ENCODE results near the gene CAMK2B.

Gene CAMK2B

DNA sequence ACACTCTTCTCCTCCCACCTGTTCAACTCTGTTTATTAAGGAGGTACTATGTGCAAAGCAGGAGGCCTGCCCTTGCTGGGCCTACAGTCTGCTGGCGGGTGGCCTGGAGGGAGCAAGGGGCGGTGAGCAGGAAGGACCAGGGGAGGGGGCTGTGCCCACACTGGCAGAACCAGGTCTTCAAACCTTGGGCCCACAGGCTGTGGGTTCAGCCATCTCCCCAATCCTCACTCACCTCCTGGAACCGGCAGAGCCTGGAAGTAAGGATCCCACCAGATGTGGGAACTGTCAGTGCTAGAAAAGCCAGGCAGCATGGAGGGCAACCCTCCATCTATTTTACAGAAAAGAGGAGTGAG is 50.8 kb downstream of the CAMK2B start:
- no peak for DNase-seq (ENCODE audit: low read depth)

DNA sequence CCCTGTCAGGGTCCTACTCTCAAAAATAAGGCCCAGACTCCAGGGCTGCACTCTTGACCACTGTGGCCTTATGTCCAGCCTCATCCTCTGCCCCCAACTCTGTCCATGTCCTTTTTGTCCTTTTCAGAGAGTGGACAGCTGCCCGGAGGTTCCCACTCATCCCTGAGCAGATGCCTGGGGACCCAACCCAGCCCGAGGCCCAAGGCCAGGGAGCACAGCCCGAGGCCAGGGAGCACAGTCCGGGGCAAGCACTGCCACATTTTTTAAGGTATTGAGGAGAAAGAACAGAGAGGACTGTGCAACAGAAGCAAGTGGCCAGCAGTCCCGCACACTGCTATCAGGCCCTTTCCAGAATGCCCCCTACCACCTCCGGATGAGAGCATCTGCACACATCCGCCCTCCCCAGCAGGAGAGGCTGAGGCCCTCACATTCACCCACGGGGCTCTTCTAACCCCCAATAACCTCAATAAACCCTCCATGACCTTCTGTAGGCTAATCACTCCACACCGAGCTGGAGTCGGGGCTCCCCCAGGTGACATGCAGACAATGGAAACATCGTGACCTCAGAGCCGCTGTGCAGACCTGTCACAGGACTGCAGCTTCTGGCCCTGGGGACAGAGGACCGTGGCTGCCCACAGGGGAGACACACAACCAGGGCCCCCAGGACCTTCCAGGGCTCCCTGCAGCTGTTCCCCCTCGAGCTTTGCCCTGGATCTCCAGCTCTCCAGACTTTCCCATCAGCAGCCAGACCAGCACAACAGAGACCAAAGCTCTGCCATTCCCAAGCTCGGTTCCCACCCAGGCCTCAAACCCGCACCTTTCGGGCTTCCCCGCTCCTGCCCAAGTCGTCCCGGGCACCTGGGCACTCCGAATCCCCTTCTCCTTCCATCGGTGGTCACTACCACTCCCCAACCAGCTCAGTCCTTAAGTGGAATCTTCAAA is 51.4 kb downstream of the CAMK2B start:
- no peak for DNase-seq (ENCODE audit: low read depth)

DNA sequence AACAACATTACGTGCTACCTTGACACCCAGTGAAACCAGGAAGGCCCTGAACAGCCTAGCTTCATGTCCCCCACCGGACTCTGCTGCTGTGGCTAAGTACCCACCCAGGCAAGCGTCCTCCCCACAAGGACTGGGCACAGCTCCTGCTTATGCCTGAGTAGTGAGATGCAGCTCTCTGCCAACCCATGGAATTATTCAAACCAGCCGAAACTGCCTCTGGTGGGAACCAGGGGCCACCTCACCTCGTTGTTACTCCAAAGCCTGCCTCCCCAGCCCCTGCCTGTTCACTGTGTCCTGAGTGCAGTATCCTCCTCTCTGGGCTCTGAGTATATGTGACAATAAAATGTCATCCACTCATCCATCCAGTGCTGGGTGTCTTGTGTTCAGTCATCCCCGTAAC is 52.4 kb downstream of the CAMK2B start:
- DNase-seq (ENCODE audit: low read depth), result no peak

DNA sequence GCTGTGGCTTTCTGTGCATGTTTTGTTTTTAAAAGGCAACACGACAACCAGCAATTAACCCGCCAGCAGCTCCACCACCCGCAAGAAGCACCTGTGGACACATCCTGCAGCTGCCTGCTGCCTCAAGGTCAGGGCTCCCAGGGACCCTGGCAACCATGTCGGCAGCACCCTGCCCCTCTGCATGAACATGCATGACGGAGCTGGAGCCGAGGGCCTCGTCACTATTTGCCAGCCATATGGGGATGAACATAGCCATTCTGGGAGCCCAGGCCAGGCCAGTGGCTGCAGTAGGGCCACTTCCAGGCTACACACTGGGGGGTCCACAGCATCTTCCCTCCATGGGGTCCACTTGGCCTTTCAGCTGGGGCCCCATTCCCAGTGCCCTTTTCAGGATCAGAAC is 52.9 kb downstream of the CAMK2B start:
- DNase-seq (ENCODE audit: low read depth), result no peak

DNA sequence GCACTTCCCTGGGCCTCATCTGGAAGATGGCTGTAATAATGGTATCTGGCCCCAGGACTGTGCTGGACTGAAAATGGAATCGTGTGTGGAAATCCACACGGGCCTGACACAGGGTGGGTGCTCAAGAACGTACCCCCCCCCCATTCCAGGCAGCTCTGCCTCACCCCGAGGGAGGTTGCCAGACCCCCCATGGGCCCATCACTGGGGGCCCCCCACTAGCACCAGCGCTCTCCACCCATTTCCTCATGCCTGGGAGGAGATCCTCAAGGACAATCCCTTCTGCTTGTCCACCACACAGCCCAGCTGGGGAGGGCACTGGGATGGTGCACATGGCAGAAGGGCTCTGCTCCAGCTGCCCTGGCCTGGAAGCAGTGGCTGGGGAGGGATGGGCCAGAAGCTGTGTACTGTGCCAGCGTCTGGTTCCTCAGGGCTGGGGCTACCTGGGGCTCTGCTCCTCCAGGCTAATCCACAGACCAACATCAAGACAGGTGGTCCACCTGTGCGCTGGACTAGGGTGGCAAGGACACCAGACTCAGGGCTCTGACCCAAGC is 55.4 kb downstream of the CAMK2B start:
- DNase-seq (ENCODE audit: low read depth), result no peak

DNA sequence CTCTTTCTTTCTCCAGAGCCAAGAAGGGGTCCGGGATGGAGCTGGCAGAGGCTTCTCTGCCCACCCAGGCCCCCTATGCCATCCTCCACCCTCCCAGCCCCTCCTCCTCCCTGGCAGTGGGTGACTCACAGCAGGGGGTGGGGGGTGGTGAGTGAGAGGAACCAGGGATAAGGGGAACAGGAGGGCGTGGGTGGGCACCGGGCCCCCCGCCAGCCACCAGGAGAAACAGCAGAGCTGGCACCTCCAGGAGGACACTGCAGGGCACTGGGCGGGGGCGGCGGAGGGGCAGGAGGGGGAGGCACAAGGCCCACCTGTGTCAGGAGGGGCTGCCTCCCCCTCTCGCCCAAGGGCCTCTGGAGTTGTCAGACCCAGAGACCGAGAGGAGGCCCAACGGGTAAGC is 56.0 kb downstream of the CAMK2B start:
- DNase-seq (ENCODE audit: low read depth), result no peak

DNA sequence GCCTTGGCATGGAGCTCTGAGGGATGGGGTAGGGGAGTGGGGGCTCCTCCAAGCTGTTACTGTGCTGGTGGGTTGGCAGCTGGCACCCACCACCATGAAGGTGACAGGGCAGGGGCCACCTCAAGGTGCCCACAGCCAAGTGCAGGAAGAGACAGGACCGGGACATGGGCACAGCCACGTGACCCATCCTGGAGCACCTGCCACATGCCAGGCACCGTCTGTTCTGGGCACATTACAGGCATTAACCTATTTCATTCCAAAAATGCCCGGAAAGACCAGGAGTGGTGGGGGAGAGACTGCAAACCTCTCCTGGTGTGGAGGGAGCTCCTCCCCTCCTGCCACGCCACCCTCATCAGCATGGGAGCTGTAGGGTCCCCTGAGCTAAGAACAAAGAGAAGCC is 56.7 kb downstream of the CAMK2B start:
- no peak for DNase-seq (ENCODE audit: low read depth)

DNA sequence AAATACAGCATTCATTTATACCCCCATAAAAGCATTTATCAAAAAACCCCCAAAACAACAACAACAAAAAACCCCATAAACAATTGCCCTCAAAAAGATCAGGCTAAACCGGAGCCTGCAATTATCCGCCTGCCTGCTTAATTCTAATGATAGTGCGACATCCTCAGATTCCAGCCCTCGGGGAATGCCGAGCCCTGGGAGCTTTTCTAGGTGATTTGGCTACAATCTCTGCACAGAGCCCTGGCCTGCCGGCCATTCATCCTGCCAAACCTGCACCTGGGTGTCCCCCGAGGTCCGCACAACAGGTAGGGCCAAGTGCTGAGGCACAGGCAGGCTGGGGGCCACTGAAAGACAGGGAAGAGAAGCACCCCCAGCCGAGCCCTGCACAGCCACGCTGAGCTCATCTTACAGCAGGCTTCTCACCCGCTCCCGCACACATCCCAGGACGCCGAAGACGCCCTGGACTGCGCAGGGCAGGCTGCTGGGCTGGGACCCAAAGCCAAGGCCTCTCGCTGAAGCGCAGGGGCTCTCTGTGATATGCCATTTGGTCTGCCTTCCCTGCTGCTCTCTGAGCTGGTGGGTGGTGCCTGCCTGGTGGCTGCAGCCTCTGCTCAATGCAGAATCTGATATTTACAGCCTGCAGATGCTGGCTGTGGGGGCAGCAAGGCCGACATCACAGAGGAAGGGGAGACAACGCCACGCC is 57.5 kb downstream of the CAMK2B start:
- DNase-seq (ENCODE audit: low read depth), result no peak

DNA sequence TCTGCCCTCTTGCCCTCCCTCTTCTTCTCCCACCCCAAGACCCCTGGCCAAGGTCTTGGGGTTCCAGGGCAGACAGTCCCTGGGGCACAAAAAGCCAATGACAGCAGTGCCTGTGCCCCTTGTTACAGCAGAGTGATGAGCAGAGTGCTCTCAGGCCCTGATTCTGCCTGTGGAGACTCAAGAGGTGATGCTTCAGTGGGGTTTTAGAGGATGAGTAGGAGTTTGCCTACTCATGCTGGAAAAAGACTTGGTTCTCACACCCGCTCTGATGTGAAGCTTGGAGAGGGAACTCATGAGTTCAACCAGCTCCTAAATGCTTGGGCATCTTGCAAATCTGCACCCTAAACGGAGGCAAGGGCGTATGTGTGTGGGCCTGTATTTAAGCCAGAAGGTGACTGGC is 58.2 kb downstream of the CAMK2B start:
- DNase-seq (ENCODE audit: low read depth), result no peak

DNA sequence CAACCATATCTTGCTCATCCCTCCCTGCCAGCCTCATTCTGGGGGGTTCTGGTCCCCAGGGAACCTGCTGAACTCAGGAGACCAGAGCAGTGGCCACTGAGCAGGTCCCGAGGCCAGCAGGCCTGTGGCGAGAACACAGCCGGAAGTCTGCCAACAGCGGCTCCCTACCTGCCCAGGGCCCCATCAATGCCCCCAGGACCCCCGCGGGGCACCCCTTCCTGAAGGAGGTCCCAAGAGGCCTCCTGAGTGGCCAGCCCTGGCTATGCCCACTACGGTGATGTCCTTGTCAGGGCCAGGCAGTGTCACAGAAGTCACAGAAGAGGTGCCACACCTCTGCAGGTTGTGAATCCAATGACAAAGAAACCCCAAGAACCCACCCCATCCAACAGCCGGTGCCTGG is 58.9 kb downstream of the CAMK2B start:
- no peak for DNase-seq (ENCODE audit: low read depth)

DNA sequence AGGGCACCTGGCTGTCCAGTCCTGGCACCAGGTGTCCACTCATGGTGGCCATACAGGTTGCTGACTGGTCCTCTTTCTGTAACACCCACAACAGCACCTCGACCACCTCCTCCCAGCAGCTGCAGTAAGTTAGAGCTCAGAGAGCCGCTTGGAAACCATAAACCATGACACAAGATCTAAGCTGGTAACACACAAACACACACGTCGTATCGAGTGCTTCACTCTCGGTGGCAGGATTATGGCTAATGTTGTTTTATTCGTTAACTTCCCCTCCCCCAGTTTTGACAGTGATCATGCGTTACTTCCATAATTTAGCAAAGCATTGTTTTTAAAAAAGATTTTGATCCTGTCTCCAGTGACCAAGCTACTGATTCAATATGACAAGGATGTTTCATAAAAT is 59.7 kb downstream of the CAMK2B start:
- no peak for DNase-seq (ENCODE audit: low read depth)

DNA sequence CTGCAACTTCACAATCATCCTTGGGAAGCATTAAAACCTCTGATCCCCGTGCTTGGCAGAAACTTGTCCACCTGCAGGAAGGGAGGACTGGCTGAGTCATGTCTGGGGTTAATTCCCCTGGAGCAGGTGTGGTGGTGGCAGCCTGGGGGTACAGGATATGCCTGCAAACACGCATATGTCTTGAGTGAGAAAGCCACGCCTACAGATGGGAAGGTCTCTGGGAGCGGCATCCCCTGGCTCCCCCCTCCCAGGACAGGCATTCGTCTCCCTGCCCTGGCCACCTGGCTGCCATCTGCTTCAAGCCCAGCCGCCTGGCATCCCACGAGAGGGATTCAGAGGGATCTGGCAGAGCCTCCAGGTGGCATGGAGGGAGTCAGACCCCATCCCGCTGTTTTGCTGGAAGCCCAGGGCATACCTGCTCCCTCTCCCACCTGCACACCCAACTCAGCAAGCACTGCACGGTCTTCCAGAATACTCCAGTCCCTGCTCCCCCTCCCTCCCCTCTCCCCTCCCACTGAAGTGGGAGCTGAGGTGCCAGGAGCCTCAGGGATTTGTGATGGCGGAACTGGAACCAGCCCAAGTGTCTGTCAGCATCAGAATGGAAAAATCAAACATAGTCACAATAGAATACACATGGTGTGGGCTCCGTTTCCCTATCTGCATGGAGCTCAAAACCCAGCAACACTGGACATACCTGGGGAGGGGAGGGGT is 61.0 kb downstream of the CAMK2B start:
- no peak for DNase-seq (ENCODE audit: low read depth)

DNA sequence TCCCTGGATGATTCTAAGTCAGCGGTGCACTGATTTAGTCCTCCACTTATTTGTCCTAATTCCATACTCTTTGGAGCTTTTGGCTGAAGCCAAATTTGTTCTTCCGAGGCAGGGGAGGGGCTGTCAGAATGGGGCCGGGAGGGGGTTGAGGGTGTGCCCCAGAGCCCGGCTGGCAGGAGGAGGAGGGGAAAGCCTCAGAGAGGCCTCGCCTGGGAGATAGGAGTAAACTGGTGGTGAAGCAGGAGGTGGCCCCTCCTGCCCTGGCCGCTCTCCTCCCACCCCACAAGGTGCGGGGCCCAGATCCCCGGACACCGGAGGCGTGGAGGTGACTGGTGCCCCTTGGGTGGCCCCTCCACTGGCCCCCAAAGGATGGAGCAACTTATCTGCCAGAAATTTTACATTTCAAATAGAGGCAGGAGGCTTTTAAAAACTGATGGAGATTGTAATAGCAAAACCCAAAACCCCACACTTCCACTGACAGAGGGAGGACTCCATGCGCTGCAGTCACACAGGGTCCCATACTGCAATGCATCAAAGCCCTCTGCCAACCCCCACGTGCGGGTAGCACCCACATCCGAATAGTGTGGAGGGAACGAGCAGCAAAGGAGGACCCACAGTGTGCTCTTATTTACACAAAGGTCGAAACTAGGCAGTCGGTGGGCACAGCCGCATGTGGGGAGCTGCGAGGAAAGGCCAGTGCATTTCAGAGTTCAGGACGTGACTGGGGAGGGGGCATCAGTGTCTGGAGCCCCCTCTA is 61.9 kb downstream of the CAMK2B start:
- no peak for DNase-seq (ENCODE audit: low read depth)

DNA sequence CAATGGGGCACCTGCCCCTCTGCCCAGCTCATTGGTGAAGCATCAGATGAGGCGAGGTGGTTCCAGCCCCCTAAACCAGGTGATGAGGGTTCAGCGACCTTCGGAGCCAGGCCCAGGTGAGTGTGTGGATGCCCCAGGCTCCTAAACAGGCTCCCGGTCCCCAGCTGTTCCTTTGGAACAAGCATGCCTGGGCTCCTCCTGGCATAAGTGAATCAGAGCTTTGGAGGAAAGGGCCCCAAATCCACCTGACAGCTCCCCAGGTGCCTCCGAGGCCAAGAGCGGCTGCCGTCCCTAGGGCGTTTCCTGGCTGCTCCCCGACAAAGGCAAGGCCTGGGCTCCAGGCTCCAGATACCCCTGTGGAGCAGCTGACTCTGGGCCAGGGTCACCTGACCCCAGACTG is 63.4 kb downstream of the CAMK2B start:
- DNase-seq (ENCODE audit: low read depth), result no peak

DNA sequence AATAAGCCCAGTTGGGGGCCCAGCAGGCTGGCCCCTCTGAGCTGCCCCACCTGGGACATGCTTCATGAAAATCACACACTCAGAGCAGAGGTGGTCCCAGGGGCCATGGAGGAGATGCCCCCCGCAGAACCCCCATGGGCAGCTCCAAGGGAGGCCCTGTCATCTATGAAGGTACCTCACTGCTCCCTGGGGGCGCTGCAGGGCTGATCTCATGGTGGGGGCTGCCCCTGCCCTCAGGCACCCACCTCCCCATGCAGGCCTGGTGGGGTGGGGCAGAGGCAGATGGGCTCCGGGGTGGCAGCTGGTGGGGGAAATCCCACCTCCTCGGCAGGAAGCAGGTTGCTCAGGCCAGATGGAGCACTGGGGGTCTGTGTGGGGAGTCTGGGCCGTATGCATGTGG is 64.2 kb downstream of the CAMK2B start:
- no peak for DNase-seq (ENCODE audit: low read depth)

DNA sequence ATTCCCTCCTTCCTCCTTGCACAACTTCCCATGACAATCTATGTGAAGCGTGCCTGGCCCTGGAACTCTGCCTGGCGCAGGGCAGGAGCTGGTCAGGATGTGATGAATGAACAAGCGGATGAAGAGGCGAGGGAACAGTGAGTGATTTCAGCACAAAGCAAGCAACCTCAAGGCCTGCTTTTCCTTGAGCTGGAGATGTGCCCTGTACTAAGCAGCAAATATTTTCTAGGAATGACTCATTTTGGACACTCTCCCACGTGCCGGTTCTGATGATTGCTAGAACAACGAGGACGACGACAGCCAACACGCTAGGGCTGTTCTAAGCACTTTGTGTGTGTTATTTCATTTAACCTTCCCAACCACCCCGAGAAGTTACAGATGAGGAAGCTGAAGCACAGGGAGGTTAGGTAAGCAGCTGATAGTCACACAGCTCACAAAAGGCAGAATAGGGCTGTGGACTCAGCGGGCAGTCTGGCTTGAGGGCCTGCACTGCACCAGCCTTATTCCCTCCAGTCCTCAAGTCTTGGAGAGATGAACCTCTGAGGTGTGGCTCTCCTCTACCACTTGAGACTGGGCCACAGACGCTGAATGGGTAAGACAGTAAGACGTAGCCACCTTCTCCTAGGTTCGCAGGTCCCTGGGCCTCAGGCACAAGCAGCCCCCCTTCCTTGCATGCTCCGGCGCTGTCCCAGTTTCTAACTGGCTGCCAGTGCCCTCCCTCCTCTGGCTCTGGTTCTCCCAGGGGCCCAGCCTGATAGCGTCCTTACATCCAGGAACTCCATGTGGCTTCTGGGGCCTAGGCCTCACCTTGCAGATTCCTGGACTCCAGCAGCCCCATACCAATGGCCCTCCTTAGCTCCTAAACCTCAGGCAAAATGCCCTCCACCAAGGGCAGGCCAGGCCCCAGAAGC is 65.6 kb downstream of the CAMK2B start:
- no peak for DNase-seq (ENCODE audit: low read depth)

DNA sequence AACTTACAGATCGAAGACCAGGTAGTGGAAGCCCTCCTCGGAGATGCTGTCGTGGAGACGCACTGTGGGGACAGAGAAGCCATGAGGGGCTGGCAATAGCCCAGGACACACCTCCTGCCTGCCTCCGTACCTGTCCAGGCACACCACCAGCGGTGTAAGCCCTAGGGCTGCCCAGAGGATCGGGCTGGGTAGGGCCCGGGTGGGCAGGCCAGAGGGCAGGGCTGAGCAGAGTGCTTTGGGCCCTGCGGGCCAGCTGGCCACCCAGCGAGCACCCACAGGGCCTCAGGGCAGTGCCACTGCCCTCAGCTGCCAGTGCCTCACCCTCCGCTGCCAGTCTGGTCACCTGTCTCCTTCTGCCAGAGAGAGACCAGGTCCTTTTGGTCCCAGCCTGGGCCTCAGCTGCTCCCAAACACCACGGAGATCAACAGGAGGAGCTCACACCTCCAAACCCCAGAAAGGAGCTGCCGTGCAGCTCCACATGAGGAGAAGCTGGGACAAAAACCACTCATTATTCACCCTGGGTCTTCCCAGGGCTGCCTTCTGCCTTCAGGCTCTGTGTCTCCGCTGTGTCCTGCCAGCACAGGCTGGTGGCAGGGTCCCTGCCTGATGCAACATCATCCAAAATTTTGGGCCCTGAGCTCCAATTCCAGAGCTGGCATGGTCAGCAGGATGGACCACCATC is 66.4 kb downstream of the CAMK2B start:
- DNase-seq (ENCODE audit: low read depth), result no peak

DNA sequence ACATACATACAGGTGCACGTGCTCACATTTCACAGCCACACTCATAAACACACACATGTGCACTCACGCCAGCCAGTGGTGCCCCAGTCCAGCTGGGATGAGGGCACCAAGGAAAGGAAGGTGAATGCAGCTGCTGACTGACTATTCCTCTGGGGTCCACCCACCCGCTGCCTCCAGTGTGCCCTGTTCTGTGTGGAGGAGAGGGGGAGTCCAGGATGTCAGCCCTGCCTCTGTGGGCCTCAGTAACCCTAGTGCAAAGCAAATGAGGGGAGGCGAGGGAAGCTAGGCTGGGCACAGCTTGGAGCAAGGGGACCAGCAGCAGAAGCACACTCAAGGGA is 67.0 kb downstream of the CAMK2B start:
- no peak for DNase-seq (ENCODE audit: low read depth)

DNA sequence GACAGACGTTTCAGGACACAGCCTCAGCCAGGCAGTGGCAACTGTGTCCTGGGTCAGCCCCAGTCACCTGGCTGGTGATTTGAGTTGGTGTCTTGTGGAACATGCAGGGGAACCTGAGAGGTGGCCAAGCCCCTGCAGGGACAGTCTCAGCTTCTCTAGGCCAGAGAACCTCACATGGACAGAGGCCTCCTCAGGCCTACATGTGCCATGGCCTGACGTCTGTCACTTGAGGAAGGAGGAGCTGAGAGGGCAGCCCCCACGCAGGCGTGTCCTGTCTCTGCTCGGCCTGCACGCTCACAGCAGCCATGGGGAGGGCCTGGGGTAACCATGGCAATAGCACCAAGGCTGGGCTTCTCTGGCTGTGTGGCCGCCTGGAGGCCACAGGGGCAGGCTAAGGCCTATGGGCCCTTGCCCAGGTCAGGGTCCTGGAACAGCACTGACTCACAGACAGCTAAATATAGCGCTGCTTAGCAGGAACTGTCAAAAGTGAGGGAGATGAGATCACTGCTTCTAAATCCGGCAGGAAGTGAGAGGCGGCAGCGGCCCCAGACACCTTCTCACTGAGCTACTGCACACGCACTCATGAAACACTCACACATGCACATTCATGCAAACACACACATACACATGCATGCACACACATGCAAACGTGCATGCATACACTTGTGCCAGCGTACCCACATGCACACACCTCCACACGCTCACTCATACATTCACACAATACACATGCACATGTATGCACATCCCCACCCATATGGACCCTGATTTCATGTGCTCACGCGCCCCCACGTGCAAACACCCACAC is 67.6 kb downstream of the CAMK2B start:
- DNase-seq (ENCODE audit: low read depth), result peak; percentile 36

DNA sequence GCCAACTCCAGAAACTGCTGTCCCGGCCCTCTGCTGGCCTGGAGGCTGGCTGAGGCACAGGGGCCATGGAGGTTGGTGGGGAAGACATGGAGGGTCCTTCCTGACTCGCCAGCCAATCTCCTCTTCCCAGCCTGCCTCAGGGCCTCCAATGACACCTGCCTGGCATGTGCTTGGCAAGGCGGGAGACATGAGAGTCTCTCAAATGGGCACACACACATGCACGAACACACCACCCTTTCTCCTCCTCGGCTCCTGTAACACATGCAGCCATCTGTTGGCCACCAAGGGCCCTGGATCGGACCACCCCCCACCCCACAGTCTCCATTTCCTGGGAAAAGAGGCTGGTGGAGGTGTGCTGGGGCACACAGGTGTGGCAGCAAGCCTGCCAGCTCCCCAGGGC is 68.2 kb downstream of the CAMK2B start:
- DNase-seq (ENCODE audit: low read depth), result no peak

Data from activated T-cell treated with anti-CD3 and anti-CD28 coated beads for 1 hour (primary cell).